HL-60 (cell line): ENCODE measurements around the gene CISD1.

Experiments
- GABPA ChIP-seq: IDR thresholded peaks from 2 replicates; pipeline ENCODE4 v1.6.1; 2012; ENCODE audit warnings: low read depth
- POLR2AphosphoS5 ChIP-seq: IDR thresholded peaks from 2 replicates; pipeline ENCODE4 v1.6.1; 2012; ENCODE audit warnings: low read depth
- SPI1 ChIP-seq: IDR thresholded peaks from 2 replicates; pipeline ENCODE4 v1.6.1; 2012; ENCODE audit warnings: low read depth, mild to moderate bottlenecking, borderline replicate concordance
- TF ChIP-seq, protein P1 (sequence below): IDR thresholded peaks from one replicate; pipeline ENCODE4 v1.5.1; 2011; ENCODE audit warnings: low read length, control low read depth, inconsistent platforms; ENCODE audit not compliant: insufficient read depth
- TF ChIP-seq, protein P2 (sequence below): IDR thresholded peaks from 2 replicates; pipeline ENCODE4 v1.6.1; 2012; ENCODE audit warnings: low read depth; ENCODE audit not compliant: insufficient replicate concordance

DNA sequence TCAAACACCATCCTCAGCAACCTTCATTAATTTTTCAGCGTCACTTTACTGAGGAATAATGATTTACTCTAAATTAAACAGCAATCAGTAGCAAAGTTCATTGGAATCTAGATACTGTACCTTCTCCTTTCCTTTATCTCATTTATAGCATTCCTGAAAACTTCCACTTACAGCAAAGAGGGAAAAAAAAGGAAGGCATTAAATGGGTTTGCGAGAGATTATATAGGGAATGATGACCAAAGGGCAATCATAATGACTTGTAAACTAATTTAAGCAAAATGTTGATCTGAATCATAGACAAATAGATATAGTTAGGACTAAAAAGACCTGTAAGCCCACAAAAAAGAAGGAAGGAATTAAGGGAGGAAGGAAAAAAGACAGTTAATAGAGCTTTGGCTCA, 43.3 kb upstream of the CISD1 start:
- TF ChIP-seq, protein P1, sequence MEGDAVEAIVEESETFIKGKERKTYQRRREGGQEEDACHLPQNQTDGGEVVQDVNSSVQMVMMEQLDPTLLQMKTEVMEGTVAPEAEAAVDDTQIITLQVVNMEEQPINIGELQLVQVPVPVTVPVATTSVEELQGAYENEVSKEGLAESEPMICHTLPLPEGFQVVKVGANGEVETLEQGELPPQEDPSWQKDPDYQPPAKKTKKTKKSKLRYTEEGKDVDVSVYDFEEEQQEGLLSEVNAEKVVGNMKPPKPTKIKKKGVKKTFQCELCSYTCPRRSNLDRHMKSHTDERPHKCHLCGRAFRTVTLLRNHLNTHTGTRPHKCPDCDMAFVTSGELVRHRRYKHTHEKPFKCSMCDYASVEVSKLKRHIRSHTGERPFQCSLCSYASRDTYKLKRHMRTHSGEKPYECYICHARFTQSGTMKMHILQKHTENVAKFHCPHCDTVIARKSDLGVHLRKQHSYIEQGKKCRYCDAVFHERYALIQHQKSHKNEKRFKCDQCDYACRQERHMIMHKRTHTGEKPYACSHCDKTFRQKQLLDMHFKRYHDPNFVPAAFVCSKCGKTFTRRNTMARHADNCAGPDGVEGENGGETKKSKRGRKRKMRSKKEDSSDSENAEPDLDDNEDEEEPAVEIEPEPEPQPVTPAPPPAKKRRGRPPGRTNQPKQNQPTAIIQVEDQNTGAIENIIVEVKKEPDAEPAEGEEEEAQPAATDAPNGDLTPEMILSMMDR = no peak
- TF ChIP-seq, protein P2, sequence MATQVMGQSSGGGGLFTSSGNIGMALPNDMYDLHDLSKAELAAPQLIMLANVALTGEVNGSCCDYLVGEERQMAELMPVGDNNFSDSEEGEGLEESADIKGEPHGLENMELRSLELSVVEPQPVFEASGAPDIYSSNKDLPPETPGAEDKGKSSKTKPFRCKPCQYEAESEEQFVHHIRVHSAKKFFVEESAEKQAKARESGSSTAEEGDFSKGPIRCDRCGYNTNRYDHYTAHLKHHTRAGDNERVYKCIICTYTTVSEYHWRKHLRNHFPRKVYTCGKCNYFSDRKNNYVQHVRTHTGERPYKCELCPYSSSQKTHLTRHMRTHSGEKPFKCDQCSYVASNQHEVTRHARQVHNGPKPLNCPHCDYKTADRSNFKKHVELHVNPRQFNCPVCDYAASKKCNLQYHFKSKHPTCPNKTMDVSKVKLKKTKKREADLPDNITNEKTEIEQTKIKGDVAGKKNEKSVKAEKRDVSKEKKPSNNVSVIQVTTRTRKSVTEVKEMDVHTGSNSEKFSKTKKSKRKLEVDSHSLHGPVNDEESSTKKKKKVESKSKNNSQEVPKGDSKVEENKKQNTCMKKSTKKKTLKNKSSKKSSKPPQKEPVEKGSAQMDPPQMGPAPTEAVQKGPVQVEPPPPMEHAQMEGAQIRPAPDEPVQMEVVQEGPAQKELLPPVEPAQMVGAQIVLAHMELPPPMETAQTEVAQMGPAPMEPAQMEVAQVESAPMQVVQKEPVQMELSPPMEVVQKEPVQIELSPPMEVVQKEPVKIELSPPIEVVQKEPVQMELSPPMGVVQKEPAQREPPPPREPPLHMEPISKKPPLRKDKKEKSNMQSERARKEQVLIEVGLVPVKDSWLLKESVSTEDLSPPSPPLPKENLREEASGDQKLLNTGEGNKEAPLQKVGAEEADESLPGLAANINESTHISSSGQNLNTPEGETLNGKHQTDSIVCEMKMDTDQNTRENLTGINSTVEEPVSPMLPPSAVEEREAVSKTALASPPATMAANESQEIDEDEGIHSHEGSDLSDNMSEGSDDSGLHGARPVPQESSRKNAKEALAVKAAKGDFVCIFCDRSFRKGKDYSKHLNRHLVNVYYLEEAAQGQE = no peak
- no peak for TF ChIP-seq GABPA
- no peak for TF ChIP-seq POLR2AphosphoS5
- no peak for TF ChIP-seq SPI1
